8988T (cell line): ENCODE measurements around the gene ACSBG1.
A peak's percentile ranks its signal among the peaks of the same experiment; 100 is the strongest.
"Not testable (repeated sequence)": the region's sequence is repeated elsewhere in the genome, so short reads cannot be mapped to it uniquely, and the experiment has no call there.

ENCODE experiments used
- DNase-seq: peaks from one replicate; pipeline ENCODE4 v3.0.0; 2011

Gene ACSBG1

DNA sequence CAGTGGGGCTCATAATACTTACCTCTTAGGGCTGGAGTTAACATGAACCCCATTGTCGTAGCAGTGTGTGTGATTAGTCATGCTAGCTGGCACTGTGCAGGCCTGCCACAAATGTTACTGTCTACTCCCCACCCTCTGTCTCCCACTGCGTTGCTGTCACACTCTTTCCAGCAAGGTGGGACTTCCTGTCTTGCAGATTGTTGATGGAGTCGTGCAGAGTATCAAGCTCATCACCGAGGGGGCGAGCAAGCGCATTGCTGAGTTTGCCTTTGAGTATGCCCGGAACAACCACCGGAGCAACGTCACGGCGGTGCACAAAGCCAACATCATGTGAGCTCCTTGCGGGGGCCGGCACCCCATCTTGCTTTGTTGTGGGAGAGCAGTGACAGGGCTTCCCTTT, 72.3 kb downstream of the ACSBG1 start:
- no peak for DNase-seq

- no peak for DNase-seq
Measured at GRCh38 chr15:78159395-78159794, 75.0 kb downstream of the ACSBG1 start.

GRCh38 chr15:78157203-78157602, 77.2 kb downstream of the ACSBG1 start:
- DNase-seq: no peak

- DNase-seq: no peak
Measured at GRCh38 chr15:78156653-78157052, 77.7 kb downstream of the ACSBG1 start.

GRCh38 chr15:78155355-78155939, 78.9 kb downstream of the ACSBG1 start:
- DNase-seq: no peak

GRCh38 chr15:78154955-78155354, 79.4 kb downstream of the ACSBG1 start:
- DNase-seq: no peak

GRCh38 chr15:78151075-78151474, 83.3 kb downstream of the ACSBG1 start:
- not testable (repeated sequence) for DNase-seq

- DNase-seq: no peak
Measured at GRCh38 chr15:78149805-78150751, 84.3 kb downstream of the ACSBG1 start.

DNA sequence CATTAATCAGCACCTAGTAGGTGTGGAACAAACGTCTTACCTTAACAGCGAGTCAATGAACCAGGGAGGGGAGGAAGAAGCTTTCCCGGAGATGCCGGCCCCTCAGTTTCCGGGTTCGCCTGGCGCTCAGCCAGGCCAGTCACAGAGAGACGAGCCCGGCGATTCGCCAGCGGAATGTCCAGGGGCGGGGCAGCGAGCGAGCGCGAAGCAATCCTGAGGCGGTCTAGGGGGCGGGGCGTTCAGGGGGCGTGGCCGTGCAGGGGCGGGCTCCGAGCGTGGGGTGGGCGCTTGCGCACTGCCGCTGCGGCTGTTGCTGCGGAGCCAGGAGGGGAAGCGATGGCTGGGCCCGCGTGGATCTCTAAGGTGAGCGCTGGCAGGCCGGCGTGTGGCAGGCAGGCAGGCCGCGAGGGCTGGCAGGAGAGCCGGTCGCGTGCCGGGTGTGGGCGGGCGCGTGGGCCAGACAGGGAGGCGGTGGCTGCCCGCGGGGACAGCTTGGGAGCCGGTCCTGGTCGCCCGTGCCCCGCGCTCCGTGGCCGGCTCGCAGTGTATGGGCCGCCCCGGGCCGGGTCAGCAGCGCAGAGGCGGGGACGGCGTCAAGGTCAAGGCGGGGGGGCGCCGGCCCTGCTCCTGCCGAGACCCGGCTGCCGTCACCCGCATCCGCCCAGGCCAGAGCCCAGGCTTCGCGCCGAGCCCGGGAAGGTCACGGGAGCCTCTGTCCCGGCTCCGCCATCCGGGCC, 85.1 kb downstream of the ACSBG1 start, which contains the start of gene IDH3A:
TSS of gene IDH3A (plus strand) at position 295 of the 737 bp plus-strand sequence. CDS start at position 337, 42 bp downstream.
- DNase-seq: peak; percentile 73

GRCh38 chr15:78148392-78149067, 85.8 kb downstream of the ACSBG1 start:
- no peak for DNase-seq

DNA sequence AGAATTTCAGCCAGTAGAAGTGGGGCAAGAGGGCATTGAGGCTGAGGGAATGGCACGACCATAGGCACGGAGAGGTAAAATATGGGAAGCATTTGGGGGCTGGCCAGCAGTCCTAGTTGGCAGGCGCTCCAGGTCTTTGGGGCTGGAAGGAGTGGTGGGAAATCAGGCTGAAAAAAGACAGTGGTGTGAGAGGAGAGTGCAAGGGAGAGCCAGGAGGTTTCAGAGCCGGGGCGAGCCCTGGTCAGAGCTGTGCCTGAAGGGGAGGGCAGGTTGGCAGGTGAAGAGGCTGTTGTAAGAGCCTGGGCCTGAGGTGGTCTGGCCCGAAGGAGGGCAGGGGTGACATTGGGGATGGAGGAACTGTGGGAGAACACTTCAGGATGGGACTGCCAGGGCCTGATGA, 86.8 kb downstream of the ACSBG1 start:
- no peak for DNase-seq

DNA sequence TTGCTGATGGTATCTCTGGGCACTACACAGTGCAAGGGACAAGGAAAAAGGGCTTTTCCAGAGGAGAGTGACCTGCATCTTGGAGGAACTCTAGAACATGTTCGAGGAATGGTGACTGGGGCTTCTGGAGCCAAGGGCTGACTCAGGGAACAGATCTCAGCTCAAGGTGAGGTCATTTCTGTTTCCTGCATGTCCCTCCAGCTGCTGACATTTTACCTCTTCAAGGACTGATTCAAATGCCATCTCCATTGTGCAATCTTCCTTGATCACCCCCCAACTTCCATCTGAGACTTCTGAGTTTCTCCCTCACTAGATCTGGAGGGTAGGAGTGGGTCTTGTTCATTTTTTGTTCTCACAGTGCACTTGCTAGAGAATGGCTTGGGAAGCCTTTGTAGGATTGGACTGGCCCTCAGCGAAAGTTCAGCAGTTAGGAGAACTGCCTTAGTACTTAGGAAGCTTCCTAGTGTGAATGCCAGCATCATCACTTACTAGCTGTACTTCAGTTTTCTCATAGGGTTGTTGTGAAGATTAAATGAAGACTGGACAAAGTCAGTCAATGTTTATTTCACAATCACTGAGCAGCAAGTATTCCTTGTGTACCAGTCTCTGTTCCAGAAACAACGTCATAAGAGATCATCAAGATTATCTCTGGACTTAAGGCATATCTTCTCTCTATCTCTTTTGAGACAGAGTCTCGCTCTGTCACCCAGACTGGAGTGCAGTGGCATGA, 87.8 kb downstream of the ACSBG1 start:
- DNase-seq: no peak

GRCh38 chr15:78142332-78142731, 92.0 kb downstream of the ACSBG1 start:
- no peak for DNase-seq

DNA sequence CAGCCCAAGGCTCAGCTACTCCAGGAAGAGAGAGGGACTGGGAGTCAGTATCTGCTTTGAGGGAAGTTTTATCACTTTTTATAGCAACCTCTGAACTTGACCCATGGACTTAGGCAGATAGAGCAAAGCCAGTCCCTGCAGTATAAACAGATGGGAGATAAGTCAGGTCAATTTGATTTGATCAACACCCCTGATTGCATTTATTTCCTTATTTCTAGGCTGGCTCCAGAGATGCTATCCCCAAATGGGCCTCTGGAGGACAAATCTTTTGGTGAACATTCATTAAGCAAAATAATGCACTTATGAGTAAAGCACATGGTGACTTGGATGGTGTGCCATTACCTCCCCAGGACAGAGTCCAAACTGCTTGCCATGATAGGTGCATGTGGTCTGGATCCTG, 94.1 kb downstream of the ACSBG1 start:
- no peak for DNase-seq

- DNase-seq: no peak
Measured at GRCh38 chr15:78139578-78139977, 94.8 kb downstream of the ACSBG1 start.

DNA sequence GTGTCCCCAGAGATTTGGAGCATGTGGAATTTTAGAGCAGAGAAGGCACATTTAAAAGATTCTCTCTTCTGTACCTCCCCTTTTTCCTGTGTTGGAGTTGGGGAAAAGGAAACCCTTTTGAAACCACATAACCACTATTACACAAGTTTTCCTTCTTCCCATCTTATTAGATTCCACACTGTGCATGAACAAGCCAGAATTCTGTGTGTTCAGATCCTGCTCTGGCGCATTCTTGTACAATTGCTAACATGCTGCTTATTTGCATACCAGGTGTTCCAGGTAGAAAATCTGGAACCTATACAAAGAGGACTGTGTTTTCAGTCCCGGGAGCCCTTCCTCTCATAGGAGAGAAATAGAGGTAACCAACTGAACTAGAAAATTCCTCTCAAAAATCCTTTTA, 100.6 kb downstream of the ACSBG1 start:
- DNase-seq: no peak

DNA sequence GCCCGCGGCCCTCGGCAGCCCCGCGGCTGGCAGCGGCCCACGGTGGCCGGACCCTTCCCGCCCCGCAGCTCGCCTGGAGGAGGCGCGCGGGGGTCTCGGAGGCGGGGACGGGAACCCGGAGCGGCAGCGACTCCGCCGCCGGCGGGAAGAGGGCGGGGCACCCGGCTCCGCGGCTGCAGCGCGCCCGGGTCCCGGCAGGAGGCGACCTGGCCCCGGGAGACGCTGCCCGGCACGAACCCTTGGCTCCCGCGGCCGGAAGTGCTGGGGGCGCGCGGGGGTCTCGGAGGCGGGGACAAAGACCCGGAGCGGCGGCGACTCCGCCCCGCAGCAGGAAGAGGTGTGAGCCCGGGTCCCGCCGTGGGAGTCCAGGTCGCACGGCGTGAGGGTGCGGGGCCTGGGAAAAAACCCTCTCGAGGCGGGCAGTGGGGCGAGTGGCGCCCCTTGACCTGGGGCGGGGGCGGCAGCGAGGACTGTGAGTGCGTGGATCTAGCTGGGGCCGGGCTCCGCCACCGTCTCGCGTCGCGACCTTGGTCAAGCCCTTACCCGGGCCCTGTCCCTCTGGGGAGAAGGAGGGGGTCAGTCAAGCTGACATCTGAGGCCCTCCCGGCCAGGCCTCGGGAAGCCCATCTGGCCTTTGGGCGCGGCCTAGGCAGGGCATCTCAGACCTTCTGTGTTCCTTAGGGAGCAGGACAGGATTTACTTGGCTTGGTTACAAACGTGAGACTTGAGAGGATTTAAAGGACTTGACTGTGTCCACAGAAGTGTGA, 102.9 kb downstream of the ACSBG1 start, which contains the start of gene CIB2:
TSS of gene CIB2 (minus strand) at position 151 of the 767 bp plus-strand sequence. CDS start 230 bp downstream, outside the sequence.
- peak; percentile 85 for DNase-seq

- DNase-seq: no peak
Measured at GRCh38 chr15:78130466-78131294, 103.7 kb downstream of the ACSBG1 start.

GRCh38 chr15:78129751-78130287, 104.5 kb downstream of the ACSBG1 start:
- no peak for DNase-seq
